Ramos (cell line): ENCODE measurements around the gene ERMARD.
"Not testable (repeated sequence)": the region's sequence is repeated elsewhere in the genome, so short reads cannot be mapped to it uniquely, and the experiment has no call there.

Source experiments
- in situ Hi-C: fragments of 300-500 bp; cut with MboI; formaldehyde crosslinking; loops from one replicate; pipeline ENCODE4 v1.14.3; 2022; ENCODE audit warnings: low sequenced_read_pairs; ENCODE audit not compliant: unreplicated experiment

The ERMARD gene

GRCh38 chr6:169729961-169730360 lies 21.5 kb upstream of the ERMARD start:
- in situ Hi-C loops, result no loop called here

- in situ Hi-C loops, result no loop called here
Observed at GRCh38 chr6:169738204-169738975, 13.0 kb upstream of the ERMARD start.

- in situ Hi-C loops, result no loop called here
Observed at GRCh38 chr6:169738976-169739529, 12.4 kb upstream of the ERMARD start.

- in situ Hi-C loops, result no loop called here
Observed at GRCh38 chr6:169741344-169741743, 10.1 kb upstream of the ERMARD start.

GRCh38 chr6:169745405-169745804 lies 6.0 kb upstream of the ERMARD start:
- in situ Hi-C loops, result no loop called here

- in situ Hi-C loops, result no loop called here
Observed at GRCh38 chr6:169746556-169746955, 4.9 kb upstream of the ERMARD start.

- in situ Hi-C loops, result no loop called here
Observed at GRCh38 chr6:169752074-169752623, 727 bp downstream of the ERMARD start.

GRCh38 chr6:169755162-169755561 lies 3.7 kb downstream of the ERMARD start:
- in situ Hi-C loops, result no loop called here

- in situ Hi-C loops, result no loop called here
Observed at GRCh38 chr6:169763308-169763707, 11.9 kb downstream of the ERMARD start.

- in situ Hi-C loops, result no loop called here
Observed at GRCh38 chr6:169763881-169764280, 12.5 kb downstream of the ERMARD start.

GRCh38 chr6:169765789-169766188 lies 14.4 kb downstream of the ERMARD start:
- in situ Hi-C loops, result not testable (repeated sequence)

- in situ Hi-C loops, result no loop called here
Observed at GRCh38 chr6:169766232-169766631, 14.8 kb downstream of the ERMARD start.

GRCh38 chr6:169766921-169767736 lies 15.7 kb downstream of the ERMARD start:
- in situ Hi-C loops, result no loop called here

GRCh38 chr6:169774347-169774746 lies 22.9 kb downstream of the ERMARD start:
- in situ Hi-C loops, result no loop called here

GRCh38 chr6:169775321-169775720 lies 23.9 kb downstream of the ERMARD start:
- in situ Hi-C loops, result no loop called here

- in situ Hi-C loops, result no loop called here
Observed at GRCh38 chr6:169776379-169776778, 25.0 kb downstream of the ERMARD start.

GRCh38 chr6:169777896-169778295 lies 26.5 kb downstream of the ERMARD start:
- in situ Hi-C loops, result no loop called here

- in situ Hi-C loops, result no loop called here
Observed at GRCh38 chr6:169778646-169779045, 27.2 kb downstream of the ERMARD start.

- in situ Hi-C loops, result no loop called here
Observed at GRCh38 chr6:169779092-169779815, 27.8 kb downstream of the ERMARD start.

- in situ Hi-C loops, result no loop called here
Observed at GRCh38 chr6:169779896-169780295, 28.5 kb downstream of the ERMARD start.
